Kidney epithelial cell (primary cell): ENCODE data around the gene MYH3. TPM values are rescaled to one million over a fixed set of nuclear protein-coding genes. Genes with fewer than 3 reads are reported as not detected.
"Not testable (repeated sequence)": the region's sequence is repeated elsewhere in the genome, so short reads cannot be mapped to it uniquely, and the experiment has no call there.

ENCODE experiments used
- DNase-seq: peaks from one replicate; pipeline ENCODE4 v3.0.0-alpha.2; 2010; ENCODE audit warnings: low read depth
- H3K27me3 ChIP-seq: 2 replicates; pipeline ENCODE4 v1.6.0; 2011; ENCODE audit warnings: low read length; ENCODE audit not compliant: control insufficient read depth, insufficient read depth
- H3K36me3 ChIP-seq: 2 replicates; pipeline ENCODE4 v1.5.1; 2011; ENCODE audit warnings: low read length; ENCODE audit not compliant: control insufficient read depth, insufficient read depth
- H3K4me3 ChIP-seq: 2 replicates; pipeline ENCODE4 v1.5.1; 2011; ENCODE audit warnings: low read depth, mild to moderate bottlenecking, control low read depth, low read length
- total RNA-seq: library from RNA; depleted of rRNA; stranded (reverse); fragments of >200 nt; gene quantifications from 2 replicates; pipeline ENCODE4 v1.2.3, GENCODE V29; 2015
- TF ChIP-seq, protein P1 (sequence below): IDR thresholded peaks from 2 replicates; pipeline ENCODE4 v1.5.1; 2011; ENCODE audit warnings: mild to moderate bottlenecking, moderate library complexity, low read length, control low read depth, inconsistent platforms; ENCODE audit not compliant: insufficient read depth, poor library complexity, severe bottlenecking

The MYH3 gene
- total RNA-seq, 1 donor from 2014 or later: 0.33 TPM

DNA sequence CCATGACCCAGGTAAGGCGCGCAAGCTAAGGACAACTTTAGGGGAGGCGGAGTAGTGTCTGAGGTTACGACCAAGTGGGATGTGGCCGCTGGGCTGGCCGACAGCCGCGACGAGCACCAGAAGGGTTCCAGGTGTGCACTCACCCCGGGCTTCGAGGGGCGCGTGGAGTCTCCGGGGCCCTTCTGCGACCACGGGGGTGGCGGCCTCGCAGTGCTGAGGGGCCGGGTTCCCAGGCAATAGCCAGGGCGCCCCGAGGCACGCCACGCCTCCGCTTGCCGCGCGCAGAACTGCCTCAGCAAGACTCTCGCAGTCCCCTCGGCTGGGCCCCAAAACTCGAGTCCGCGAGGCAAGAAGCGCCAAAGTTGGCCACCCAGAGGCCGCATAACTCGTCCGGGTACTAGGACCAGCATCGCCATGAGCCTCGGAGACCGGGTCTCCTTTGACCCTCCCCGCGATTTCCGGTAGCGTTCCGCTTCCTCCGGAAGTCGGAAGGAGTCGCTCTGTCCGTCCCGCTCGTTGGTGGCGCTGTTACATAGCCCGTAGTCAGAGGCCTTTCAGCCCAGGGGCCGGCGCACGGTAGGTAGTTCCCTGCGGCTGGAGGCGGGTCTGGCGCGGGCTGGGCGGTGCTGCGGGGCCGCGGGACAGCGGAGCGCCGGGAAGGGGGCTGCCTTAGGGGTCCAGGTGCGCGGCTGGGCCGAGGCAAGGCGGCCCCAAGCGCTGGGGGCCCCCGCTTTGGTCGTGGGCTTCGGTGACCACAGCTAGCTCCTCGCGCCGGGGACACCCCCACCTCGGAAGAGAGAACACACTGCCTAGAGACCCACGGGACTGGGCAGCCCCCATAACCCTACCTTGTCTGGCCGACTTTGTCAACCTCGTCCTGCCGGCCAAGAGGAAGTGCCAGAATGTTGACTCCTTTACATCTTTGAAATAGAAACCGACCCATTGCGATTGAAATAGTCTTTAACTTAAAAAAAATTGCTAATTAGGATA is 40.3 kb upstream of the MYH3 start, which contains the start of the genes ADPRM and SCO1:
Gene ADPRM, plus strand, starts transcription at position 503 of the 990 bp plus-strand sequence. CDS start 7,333 bp downstream, outside the sequence.
Gene SCO1, minus strand, starts transcription at position 442 of the 990 bp plus-strand sequence. Its CDS starts 26 bp downstream, at position 416.
- no peaks in the 10 kb centered on the region for H3K36me3 ChIP-seq
- no peaks in the 10 kb centered on the region for H3K27me3 ChIP-seq
- TF ChIP-seq, protein P1, sequence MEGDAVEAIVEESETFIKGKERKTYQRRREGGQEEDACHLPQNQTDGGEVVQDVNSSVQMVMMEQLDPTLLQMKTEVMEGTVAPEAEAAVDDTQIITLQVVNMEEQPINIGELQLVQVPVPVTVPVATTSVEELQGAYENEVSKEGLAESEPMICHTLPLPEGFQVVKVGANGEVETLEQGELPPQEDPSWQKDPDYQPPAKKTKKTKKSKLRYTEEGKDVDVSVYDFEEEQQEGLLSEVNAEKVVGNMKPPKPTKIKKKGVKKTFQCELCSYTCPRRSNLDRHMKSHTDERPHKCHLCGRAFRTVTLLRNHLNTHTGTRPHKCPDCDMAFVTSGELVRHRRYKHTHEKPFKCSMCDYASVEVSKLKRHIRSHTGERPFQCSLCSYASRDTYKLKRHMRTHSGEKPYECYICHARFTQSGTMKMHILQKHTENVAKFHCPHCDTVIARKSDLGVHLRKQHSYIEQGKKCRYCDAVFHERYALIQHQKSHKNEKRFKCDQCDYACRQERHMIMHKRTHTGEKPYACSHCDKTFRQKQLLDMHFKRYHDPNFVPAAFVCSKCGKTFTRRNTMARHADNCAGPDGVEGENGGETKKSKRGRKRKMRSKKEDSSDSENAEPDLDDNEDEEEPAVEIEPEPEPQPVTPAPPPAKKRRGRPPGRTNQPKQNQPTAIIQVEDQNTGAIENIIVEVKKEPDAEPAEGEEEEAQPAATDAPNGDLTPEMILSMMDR: peak; percentile 48
- peak; percentile 79 for DNase-seq
- H3K4me3 ChIP-seq: peak within 1 kb of the TSS; percentile 97

DNA sequence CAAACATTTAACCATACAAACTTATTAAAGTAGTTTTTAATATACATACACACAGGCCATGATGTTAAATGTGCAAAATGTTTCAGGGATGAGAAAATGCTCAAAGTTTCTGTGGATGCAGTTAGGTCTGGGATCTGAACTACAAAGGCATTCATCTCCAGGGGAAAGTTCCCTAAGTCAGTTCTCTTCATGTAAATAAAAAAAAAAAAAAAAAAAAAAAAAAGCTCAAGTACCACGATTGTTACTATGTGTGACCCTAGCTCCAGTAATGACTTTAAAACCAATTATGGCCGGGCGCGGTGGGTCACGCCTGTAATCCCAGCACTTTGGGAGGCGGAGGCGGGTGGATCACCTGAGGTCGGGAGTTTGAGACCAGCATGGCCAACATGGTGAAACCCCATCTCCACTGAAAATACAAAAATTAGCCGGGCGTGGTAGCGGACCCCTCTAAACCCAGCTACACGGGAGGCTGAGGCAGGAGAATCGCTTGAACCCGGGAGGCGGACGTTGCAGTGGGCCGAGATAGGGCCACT is 38.8 kb upstream of the MYH3 start:
- H3K27me3 ChIP-seq, DNase-seq, H3K36me3 ChIP-seq: not testable (repeated sequence)
- peak overlapping the region; percentile 97 for H3K4me3 ChIP-seq

DNA sequence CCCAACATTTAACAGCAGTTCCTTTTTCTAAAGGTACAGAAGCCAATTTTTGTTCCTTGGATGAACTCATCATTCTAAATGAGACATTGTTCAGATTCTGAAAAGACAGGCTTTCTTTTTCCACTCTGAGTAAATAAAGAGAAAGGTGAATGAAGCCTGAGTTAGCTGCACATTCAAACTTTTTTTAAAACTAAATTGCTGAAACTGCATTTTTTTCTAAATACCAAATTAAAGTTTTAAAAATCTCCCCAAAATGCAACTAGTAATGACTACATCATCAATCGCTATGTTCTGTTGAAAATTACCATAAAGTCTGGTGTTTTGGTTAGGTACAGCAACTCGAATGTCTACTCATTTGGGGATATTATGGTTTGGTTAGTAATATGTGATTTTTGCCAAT is 30.4 kb upstream of the MYH3 start:
- DNase-seq: no peak
- Histone ChIP-seq H3K4me3 (no peak overlapping the region), H3K27me3 (no peaks in the 10 kb centered on the region), H3K36me3 (peaks cover 2% of the 10 kb centered on the region)
- TF ChIP-seq, protein P1: no peak

DNA sequence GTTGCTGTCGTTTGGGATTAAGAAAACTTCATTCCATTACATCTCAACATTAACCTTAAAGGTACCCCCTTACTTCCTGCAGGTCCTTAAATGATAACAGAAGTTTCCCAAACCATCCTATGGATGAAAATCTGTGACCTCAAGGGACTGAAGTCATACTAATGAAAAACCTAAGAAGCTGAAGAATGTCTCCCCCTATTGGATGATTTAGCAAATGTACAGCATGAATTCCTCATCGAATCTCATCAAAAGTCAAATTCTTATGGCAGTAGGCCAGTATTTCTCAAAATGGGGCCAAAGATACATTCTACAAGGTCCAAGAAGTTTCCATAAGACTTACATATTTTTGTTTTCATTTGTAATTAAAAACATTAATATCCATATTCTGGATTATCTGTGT is 26.7 kb upstream of the MYH3 start:
- TF ChIP-seq, protein P1: peak; percentile 46
- peaks cover 5% of the 10 kb centered on the region for H3K36me3 ChIP-seq
- no peak for DNase-seq
- H3K27me3 ChIP-seq: no peaks in the 10 kb centered on the region
- H3K4me3 ChIP-seq: no peak overlapping the region

DNA sequence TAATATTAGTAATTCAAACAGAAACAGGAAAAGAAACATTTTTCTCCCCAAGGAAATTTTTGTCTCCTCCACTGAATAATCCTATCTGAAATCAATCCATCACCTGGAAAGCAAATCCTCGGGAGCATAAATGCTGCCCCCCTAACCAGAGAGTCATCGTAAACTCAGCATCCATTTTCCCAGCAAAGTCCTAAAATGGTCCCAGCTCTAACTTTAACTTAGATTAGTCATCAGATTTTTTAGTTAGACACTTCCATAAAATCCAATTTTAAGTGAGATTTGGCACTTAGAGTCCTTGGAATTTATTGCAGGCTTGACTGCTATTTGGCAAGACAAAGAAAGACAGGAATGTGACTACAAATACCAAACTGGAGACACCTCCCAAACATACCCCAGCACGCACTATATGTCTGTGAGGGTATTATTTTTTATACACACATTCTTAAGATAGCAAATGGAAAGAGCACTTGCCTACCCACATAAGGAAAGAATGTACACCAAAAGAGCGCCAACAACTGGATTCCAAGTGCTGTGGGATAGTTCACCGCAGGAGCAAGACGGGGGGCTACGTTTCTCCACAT is 24.8 kb upstream of the MYH3 start:
- no peaks in the 10 kb centered on the region for H3K27me3 ChIP-seq
- H3K36me3 ChIP-seq: peaks cover 5% of the 10 kb centered on the region
- no peak for DNase-seq
- no peak overlapping the region for H3K4me3 ChIP-seq
- TF ChIP-seq, protein P1: no peak

DNA sequence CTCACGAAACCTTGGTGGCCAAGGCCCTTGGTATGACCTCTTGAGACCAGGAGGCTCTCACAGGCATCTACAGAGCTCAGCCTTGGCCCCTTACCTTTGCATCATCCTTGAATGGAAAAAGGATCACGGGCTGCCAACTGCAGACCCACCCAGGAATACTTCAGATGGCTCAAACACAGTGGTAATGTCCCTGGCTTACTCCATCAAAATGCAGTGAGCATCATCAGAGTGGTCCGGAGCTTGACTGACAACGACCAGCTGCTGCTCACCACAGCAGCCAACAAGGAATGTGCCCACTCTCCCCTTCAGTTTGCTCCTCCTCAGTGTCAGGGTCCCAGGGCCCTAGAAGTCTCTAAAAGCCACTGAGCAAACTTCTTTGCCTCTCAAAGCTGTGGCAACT is 17.6 kb upstream of the MYH3 start:
- DNase-seq: no peak
- Histone ChIP-seq H3K36me3 (peaks cover 1% of the 10 kb centered on the region), H3K27me3 (no peaks in the 10 kb centered on the region), H3K4me3 (no peak overlapping the region)
- TF ChIP-seq, protein P1: no peak
